GM11168 (cell line): ENCODE results near the gene KLHL28.

ENCODE experiments used
- in situ Hi-C: fragments of 300-500 bp; cut with MboI; formaldehyde crosslinking; loops from one replicate; pipeline ENCODE4 v1.12.0; 2022; ENCODE audit warnings: low sequenced_read_pairs; ENCODE audit not compliant: unreplicated experiment

The KLHL28 gene

GRCh38 chr14:44961554-44962333 lies at the start of gene KLHL28, which contains the start of gene TOGARAM1:
KLHL28 (minus strand) TSS chr14:44961947; CDS start chr14:44945928, 16,019 bp downstream.
TOGARAM1 (plus strand) TSS chr14:44962190; CDS start chr14:44962422, 232 bp downstream.
- in situ Hi-C loops = no loop called here

DNA sequence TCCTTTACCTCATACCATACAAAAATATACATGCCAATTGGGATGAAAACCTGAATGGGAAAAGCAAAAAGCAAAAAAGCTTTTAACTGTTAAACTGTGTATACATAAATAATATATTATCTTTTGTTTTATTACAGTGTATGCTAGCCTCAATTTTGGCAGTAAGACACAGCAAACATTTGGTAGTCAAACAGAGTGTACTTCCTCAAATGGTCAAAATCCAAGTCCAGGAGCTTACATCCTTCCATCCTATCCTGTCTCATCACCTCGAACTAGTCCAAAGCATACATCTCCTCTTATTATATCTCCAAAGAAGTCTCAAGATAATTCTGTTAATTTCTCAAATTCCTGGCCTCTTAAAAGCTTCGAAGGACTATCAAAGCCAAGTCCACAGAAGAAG lies 42.2 kb upstream of the KLHL28 start:
- in situ Hi-C loops = no loop called here

DNA sequence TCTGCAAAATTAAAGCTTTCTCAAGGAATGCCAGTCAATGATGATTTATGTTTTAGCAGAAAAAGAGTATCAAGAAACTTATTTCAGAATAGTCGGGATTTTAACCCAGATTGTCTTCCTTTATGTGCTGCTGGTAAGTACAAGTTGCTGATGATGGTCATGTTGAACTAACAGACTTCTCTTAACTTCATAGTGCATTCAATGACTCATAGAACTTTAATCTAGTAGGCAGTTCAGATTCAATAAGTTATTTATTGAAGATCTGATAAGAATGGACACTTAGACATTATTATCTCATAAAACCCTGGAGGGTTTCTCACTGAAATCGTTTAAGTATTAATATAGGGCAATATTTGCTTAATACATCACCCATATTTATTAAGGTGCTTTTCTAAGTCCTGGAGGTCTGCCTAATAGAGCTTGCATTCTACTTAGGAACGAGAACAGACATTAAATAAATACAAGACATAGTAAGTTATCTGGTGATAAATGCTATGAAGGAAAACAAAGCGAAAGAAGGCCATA lies 34.1 kb upstream of the KLHL28 start:
- in situ Hi-C loops = no loop called here

DNA sequence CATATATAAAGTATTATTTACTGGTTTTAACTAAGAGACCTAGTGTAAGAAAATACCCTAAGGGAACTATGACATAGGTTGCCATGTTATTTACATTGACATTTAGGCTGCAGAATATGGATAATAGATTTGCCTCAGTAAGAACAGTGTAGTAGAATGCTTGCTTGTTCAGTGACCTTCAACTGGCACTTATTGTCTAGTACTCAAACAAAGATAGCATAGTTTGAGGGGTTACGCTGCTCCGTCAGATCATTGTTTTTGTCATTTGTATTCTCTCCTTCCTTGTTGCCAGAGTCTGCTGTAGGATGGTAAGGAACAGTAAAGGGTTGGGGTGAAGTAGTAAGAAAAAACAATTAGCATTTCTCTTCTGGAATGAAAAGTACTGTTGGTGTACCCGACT lies 33.4 kb upstream of the KLHL28 start:
- in situ Hi-C loops = no loop called here

GRCh38 chr14:44990533-44990932 lies 28.8 kb upstream of the KLHL28 start:
- in situ Hi-C loops = no loop called here

GRCh38 chr14:44989497-44990440 lies 28.0 kb upstream of the KLHL28 start:
- in situ Hi-C loops = no loop called here

DNA sequence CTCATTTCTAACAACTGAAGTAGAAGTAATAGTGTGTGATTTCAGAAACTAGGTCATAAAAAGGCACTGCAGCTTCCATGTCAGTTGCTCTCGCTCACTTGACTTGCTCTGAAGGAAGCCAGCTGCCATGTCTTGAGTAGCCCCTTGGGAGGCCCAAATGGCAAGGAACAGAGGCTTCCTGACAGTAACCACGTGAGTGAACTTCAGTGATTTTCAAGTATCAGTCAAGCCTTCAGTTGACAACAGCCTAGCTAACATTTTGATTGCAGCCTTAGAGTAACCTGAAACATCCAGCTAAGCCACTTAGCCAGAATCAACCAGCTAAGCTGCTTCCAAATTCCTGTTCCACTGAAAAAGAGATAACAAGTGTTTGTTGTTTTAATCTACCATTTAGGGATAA lies 26.9 kb upstream of the KLHL28 start:
- in situ Hi-C loops = no loop called here

DNA sequence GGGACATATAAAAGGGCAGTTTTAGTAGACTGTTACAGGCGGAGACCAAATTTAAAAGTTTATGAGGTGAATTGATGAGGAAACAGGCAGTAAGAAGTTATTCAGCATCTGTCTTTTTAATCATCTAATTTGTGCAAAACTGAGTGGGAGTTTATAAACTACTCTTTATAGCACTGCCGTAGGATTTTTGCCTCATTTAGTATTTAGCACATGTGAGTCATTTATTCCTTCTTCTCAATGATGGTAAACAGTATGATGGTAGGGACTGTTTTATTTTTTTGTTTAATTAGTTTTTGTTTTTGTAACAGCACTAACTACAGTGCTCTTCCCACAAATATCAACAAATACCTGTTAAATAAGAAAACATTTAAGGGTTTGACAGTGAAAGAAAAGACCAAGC lies 20.8 kb upstream of the KLHL28 start:
- in situ Hi-C loops = no loop called here

GRCh38 chr14:44981198-44981597 lies 19.5 kb upstream of the KLHL28 start:
- in situ Hi-C loops = no loop called here

- in situ Hi-C loops = no loop called here
Observed at GRCh38 chr14:44979740-44980356, 18.1 kb upstream of the KLHL28 start.

GRCh38 chr14:44979273-44979672 lies 17.5 kb upstream of the KLHL28 start:
- in situ Hi-C loops = no loop called here

DNA sequence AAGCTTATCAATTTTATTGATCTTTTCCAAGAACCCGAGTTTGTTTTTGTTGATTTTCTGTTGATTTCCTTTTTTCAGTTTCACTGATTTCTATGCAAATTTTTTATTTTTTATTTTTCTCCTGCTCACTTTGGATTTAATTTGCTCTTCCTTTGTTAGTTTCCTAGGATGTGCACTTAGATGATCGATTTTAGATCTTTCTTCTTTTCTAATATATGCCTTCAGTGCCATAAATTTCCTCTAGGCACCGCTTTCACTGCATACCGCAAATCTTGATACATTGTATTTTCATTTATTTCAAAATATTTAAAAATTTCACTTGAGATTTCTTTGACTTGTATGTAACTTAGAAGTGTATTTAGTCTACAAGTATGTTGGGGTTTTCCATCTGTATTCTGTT lies 9.7 kb upstream of the KLHL28 start:
- in situ Hi-C loops = no loop called here

- in situ Hi-C loops = no loop called here
Observed at GRCh38 chr14:44970907-44971306, 9.2 kb upstream of the KLHL28 start.

DNA sequence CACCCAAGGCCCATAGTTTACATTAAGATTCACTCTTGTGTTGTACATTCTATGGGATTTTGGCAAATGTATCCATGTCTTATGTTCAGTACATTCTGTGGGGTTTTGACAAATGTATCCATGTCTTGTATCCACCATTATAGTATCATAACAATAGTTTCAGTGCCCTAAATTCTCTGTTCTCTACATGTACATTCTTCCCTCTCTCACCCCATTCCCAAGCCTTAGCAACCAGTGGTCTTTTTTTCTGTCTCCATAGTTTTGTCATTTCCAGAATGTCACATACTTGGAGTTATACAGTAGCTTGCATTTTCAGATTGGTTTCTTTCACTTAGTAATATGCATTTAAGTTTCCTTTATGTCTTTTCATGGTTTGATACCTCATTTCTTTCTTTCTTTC lies 7.0 kb upstream of the KLHL28 start:
- in situ Hi-C loops = no loop called here

DNA sequence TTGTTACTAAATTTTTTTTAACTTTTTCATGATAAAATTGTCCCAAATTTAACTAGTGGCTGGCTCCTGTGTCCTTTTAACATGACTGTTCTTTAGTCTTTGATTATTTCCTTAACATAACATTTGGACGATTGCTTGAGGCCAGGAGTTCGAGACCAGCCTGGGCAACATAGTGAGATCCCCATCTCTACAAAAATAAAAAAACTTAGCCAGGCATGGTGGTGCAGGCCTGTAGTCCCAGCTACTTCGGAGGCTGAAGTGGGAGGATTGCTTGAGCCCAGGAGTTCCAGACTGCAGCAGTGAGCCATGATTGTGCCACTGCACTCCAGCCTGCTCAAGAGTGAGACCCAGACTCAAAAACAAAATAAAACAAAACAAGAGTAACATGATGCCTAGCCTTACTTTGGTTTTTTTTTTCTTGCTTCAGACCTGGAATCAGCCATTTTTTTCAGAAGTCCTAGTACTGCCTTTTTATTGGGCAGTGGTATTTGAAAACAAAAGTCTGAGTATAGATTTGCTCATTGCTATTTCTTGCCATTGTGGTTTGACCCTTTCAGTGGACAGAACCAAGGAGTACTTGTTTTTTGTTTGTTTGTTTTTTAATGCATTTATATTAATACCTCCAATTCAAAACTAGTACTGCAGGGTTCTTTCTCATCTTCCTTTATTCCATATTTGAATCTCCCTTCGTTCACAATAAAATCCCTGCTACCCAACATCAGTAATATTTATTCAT lies 5.0 kb upstream of the KLHL28 start:
- in situ Hi-C loops = no loop called here

- in situ Hi-C loops = no loop called here
Observed at GRCh38 chr14:44963775-44964380, 2.1 kb upstream of the KLHL28 start.

DNA sequence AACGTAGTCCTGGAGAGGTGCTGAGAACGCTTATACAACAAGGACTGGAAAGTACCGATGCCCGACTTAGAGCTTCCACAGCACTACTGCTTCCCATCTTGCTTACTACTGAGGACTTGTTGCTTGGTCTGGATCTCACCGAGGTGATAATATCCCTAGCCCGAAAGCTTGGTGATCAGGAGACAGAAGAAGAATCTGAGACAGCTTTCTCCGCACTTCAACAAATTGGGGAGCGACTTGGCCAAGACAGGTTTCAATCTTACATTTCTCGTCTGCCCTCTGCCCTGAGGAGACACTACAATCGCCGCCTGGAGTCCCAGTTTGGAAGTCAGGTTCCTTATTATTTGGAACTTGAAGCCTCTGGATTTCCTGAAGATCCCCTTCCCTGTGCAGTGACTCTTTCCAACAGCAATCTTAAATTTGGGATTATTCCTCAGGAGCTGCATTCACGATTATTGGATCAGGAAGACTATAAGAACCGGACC lies 1.3 kb upstream of the KLHL28 start:
- in situ Hi-C loops = no loop called here

- in situ Hi-C loops = no loop called here
Observed at GRCh38 chr14:44962334-44963043, 742 bp upstream of the KLHL28 start.

- in situ Hi-C loops = no loop called here
Observed at GRCh38 chr14:44961151-44961553, 595 bp downstream of the KLHL28 start.
